ENCODE measurements around the gene DYNC1I1.

The DYNC1I1 gene

DNA sequence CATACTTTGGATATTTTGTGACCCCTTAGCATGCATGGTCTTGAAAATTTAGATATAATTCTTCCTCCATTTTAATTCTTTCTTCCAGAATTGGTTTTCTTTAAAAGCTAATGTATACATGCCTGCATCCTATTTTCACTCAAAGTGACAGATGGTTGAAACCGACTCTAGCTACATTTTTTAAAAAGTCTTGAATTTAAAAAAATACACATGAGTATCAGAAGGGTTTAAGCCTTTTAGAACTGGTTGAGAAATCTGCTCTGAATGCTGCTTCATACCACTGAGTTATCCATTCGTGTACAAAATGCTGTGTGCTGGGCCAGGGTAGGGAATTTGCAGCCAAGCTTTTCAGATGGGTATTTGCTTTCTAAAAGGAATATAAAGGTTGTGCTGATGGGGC, 16.5 kb downstream of the DYNC1I1 start:
- DNase-seq (ENCODE audit: low read depth in 1 of 2, low spot score in 1 of 2), result no peak

- no peak for DNase-seq (ENCODE audit: low read depth in 1 of 2, low spot score in 1 of 2)
Observed at GRCh38 chr7:95793658-95794057, 21.3 kb downstream of the DYNC1I1 start.

DNA sequence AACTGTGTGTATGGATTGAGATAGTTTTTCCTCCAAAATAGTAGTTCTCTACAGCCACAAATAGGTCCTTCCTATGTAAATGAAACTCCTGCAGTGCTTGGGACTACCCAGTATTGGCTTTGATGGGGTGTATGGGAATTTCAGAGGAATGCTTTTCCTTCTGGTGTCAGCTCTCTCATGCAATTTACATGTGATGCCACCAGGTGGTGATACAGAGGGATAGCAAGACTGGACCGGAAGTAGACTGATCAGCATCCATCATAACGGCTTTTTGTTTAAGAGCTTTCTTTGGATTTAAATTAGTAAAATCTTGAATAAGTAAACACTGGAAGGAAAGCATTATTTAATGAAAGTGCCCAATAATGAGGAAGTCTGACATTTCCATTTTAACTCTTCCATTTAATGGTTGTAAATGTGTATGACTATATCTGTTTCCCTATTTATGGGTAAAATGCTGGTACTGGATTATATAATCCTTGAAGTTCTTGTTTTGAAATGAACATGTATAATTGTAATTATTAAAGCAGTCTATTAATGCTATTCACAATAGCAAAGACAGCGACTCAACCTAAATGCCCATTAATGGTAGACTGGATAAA, 22.7 kb downstream of the DYNC1I1 start:
- no peak for DNase-seq (ENCODE audit: low read depth in 1 of 2, low spot score in 1 of 2)

GRCh38 chr7:95796617-95797016, 24.3 kb downstream of the DYNC1I1 start:
- DNase-seq (ENCODE audit: low read depth in 1 of 2, low spot score in 1 of 2), result no peak

DNA sequence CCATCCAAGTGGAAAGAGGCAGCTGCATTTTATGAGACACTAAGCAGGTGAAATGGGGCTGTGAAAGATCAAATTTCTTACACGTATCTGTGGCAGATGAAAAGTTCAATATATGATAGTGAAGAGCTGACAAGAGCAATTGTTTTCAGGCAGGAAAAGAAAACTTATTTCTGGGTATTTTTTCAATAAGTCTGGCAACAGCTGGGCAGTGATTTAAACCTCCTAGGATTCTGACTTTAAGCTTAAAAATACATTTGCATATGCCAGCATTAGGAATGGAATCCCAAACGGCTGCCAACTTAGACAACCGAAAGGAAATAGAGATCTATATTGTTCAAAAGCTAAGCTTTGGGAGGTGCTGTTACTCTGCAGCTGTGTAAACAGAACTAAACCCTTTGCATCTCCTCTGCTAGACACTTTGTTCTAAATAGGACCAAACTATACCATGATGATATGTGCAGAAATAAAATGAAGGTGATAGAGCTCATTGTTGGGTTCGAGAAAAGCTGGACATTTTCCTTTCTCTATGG, 26.1 kb downstream of the DYNC1I1 start:
- no peak for DNase-seq (ENCODE audit: low read depth in 1 of 2, low spot score in 1 of 2)

DNA sequence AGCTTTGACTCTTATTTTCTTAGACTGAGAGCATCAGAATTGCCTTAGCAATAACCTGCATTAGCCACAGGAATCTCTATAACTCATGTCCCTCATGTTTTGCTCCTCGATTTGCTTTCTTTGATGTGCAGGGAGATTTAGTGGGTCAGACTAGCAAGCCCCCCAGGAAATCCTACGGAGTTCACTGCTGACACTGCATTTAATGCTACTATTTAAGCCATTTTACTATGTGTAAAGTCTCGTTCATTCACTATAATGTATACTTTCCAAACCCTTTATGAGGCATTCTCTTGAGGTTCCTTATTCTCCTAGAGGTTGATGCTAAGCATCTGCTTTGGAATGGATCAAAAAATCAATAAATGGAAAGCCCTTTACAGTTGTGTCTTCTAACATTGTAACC, 28.4 kb downstream of the DYNC1I1 start:
- DNase-seq (ENCODE audit: low read depth in 1 of 2, low spot score in 1 of 2), result no peak

GRCh38 chr7:95802270-95802669, 29.9 kb downstream of the DYNC1I1 start:
- DNase-seq (ENCODE audit: low read depth in 1 of 2, low spot score in 1 of 2), result no peak

DNA sequence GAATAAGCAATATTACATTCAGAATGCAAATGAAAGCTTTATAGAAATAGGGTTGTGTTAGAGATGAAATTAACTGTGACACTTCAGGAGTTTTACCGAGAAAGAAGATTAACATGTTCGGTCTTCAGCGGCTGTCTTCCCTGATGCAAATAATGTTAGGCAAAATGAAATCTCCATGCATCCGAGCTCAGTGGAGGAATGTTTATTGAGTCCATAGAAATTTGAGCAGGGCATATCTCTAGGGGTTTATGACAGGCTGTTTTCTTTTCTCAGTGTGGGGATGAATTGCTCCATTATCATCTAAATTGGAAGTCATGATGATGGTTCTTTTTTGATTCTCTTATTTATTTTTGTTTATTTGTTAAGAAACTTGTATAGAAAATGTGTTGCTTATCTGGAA, 31.7 kb downstream of the DYNC1I1 start:
- DNase-seq (ENCODE audit: low read depth in 1 of 2, low spot score in 1 of 2), result no peak

DNA sequence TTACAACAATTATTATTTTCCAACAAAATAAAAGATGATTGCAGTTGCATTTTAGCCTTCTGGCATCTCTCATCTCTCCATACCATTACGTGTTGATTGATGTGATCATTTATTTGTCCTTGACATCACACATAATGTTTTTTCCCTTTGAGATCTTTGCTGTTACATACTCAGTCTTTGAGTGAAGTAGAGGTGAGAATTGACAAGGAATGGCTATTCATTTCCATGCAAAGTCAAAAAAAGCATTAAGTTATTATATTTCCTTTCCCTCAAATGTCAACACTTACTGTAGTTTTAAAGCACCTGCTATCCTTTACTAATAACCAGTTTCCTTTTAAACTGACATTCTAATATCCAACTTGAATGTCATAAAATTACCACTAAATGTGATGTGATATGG, 33.6 kb downstream of the DYNC1I1 start:
- no peak for DNase-seq (ENCODE audit: low read depth in 1 of 2, low spot score in 1 of 2)

GRCh38 chr7:95808396-95808795, 36.0 kb downstream of the DYNC1I1 start:
- DNase-seq (ENCODE audit: low read depth in 1 of 2, low spot score in 1 of 2), result no peak

- no peak for DNase-seq (ENCODE audit: low read depth in 1 of 2, low spot score in 1 of 2)
Observed at GRCh38 chr7:95811846-95812445, 39.6 kb downstream of the DYNC1I1 start.

DNA sequence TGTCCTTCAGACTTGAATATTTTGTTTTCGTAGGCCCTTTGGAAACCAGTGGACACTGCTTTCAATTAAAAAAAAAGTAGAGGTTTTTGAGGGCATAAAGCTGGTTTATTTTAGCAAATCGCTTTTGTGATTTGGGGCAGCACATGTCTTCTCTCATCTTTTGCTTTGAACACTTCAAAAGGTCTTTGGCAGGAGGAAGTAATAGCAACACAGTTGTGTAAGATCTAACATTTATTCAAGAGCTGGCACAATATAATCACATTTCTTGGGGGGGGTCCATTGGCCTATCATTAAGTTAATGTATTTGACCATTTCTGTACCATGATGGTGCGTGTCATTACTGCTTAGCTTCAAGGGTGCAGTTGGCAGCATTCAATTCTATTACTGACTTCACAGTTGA, 42.4 kb downstream of the DYNC1I1 start:
- DNase-seq (ENCODE audit: low read depth in 1 of 2, low spot score in 1 of 2), result no peak

- no peak for DNase-seq (ENCODE audit: low read depth in 1 of 2, low spot score in 1 of 2)
Observed at GRCh38 chr7:95817866-95818640, 45.7 kb downstream of the DYNC1I1 start.

DNA sequence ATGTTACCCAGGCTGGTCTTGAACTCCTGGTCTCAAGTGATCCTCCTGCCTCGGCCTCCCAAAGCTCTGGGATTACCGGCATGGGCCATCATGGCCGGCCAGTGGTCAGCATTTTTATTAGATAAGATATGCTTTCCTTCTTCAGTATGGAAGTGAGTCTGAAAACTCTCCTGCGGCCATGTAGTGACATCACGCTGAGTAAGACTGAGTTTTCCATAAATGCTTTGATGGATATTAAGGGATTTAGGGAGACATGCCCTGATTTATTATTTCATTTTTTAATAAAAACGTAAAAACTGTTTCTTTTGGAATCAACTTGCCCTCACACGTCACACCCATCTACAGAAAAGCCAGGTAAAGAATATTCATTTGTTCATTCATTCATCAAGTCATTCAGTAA, 48.4 kb downstream of the DYNC1I1 start:
- DNase-seq (ENCODE audit: low read depth in 1 of 2, low spot score in 1 of 2), result no peak

DNA sequence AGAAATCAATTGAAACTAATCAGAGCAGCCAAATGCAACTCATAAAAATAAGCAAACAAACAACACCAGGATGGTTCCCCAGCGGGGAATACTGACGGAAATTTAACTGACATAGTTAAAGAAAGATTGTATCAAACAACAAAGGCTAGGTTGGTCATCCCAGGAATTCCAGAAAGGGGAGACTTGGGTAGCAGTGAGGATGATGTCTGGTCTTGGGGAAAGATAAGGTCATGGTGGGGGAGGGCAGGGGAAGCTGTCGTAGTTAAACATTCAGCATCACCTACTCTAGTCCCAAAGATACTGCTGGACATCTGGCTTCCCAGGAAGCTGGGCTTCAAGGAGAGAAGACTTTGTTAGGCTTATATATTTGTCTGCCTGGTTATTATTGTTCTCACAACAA, 50.4 kb downstream of the DYNC1I1 start:
- no peak for DNase-seq (ENCODE audit: low read depth in 1 of 2, low spot score in 1 of 2)

GRCh38 chr7:95824616-95825015, 52.3 kb downstream of the DYNC1I1 start:
- no peak for DNase-seq (ENCODE audit: low read depth in 1 of 2, low spot score in 1 of 2)

DNA sequence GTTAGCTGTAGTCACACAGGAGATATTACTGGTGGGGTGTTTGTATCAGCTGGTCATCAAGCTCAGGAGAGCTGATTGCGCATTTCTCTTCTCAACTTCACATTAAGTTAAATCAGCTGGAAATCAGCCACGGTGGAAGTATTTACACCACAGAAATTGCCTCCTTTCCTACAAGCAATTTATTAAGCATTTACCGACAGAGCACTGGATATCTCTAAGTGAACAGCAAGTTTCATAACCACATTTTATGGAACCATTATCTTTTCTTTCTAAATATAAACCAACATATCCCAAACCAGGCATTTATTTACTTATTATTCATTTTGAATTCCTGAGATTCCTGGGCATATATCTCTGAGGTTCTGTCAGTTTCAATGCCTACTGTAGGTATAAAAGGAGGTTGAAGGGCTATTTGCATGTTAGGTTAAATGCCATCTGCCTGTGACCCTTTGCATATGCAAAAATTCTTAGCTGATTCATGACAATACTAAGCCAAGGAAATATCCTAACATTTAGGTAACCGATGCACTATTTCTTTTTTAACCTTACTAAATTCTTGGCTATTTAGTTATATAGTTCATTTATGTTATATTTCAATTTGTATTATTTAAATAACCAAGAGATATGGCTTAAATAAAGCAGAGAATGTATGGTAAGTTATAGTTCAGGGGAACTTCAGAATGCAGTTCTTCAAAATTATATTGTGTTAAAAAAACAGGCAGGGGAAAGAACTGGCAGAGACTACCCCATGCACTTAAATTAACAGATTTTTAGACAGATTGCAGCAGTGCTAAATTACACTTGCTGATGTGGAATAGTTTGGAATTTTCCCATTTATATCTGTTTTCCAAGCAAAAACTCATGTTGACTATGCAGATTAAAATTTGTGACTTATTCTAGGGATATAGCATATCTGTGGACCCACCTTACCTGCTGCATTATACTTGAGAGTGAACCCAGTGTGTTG, 56.8 kb downstream of the DYNC1I1 start:
- DNase-seq (ENCODE audit: low read depth in 1 of 2, low spot score in 1 of 2), result no peak

DNA sequence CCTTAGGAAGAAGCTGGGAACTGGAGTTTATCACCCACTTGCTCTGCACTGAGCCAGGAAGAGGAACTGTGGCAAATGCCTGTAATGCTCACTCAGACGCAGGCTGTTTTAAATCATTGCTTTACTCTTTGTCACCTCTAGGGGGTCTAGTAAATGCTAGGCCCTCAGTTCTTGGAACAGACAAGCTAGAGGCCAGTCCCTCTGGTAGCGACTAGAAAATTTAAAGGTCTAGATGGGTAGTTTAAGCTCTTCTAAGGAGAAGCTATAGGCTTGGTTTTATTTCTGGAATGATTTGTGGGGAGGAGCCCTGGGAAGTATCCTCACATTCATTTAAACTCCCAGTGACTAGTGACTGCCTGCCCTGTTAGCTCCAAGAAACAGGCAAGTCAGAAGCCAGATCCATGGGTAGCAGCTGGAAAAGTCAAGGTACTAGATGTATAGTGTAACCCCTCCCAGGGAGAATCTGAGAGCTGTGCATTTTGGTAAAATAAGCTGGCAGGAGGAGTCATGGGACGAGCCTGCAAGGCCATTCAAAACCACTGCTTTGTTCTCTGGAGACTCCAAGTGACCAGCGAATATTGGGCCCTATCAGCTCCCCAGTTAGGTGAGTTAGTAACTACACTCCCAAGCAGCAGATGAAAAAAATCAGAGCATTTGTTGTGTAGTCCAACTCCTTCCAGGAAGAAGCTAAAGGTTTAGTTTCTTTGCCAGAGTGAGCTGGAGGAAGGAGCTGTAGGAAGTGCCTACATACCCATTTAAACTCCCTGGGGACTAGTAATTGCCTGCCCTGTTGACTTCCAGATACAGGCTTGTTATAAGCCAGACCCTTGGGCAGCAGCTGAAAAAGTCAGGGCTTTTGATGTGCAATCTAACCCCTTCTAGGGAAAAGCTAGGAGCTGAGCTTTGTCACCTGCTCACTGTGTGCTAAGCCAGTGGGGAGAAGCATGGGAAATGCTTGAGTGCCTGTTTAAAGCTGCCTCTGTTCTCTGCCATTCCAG, 68.9 kb downstream of the DYNC1I1 start:
- no peak for DNase-seq (ENCODE audit: low read depth in 1 of 2, low spot score in 1 of 2)

DNA sequence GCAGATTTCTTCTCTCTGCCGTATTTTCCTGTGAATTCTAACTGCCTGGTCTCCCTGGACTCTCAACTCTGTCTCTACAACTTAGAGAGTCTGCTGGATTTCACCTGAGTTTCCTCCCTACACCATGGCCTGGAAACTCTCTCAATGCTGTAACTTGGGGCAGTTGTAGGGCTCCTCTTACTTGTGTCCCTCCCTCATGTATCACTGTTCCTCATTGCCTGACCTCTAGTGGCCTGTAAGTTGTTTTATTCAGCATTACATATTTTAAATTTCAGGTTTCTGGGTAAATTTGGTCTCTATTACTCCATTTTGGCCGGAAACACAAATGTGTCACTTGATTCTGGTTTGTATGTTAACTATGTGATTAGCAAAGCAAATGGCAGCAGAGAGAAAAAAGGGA, 70.9 kb downstream of the DYNC1I1 start:
- DNase-seq (ENCODE audit: low read depth in 1 of 2, low spot score in 1 of 2), result no peak

DNA sequence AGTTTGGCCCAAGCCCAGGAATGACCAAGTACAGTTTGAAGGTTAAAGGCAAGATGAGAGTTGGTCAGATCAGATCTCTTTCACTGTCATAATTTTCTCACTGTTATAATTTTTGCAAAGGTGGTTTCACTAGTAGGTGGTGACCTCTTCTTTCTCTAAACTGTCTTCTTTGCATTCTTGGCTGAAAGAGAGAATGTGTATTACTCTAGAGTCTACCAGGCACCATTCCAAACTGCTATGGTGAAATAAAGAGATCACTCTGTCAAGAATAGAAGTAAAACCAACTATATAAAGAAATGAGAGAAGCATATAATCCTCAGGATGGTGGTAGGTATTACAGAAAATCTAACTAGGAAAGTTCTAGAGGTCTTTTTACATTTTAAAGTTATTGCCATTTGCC, 72.7 kb downstream of the DYNC1I1 start:
- DNase-seq (ENCODE audit: low read depth in 1 of 2, low spot score in 1 of 2), result no peak

Data from activated CD4-positive, alpha-beta T cell treated with anti-CD3 and anti-CD28 coated beads, Interleukin-2, amount 50 U/mL, for 24 hours (primary cell).